Retinal pigment epithelial cell (primary cell): ENCODE data around the gene PCSK6.

ENCODE experiments used
- DNase-seq: peaks from one replicate; pipeline ENCODE4 v3.0.0-alpha.2; 2010; ENCODE audit warnings: low read depth
- H3K4me3 ChIP-seq: 2 replicates; pipeline ENCODE4 v1.5.1; 2011; ENCODE audit warnings: mild to moderate bottlenecking, low read length, control low read depth, moderate library complexity
- TF ChIP-seq, protein P1 (sequence below): conservative IDR thresholded peaks from 2 replicates; pipeline ENCODE4 v1.5.1; 2011; ENCODE audit warnings: low read depth, low read length, control low read depth, inconsistent platforms

Gene PCSK6

DNA sequence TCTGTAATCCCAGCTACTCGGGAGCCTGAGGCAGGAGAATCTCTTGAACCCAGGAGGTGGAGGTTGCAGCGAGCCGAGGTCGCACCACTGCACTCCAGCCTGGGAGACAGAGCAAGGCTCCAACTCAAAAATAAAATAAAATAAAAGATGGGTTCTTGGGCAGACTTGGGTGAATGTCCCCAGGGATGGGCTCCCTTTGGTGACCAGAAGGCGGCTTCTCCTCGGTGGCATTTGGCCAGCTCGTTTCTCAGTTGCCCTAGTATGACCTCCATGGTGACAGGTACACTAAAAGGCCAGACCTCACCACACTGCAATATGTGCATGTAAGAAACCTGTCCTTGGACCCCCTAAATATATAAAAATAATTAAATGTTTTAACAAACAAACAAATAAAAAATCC lies 118.4 kb downstream of the PCSK6 start:
- DNase-seq = no peak
- H3K4me3 ChIP-seq = no peak overlapping the region
- TF ChIP-seq, protein P1, sequence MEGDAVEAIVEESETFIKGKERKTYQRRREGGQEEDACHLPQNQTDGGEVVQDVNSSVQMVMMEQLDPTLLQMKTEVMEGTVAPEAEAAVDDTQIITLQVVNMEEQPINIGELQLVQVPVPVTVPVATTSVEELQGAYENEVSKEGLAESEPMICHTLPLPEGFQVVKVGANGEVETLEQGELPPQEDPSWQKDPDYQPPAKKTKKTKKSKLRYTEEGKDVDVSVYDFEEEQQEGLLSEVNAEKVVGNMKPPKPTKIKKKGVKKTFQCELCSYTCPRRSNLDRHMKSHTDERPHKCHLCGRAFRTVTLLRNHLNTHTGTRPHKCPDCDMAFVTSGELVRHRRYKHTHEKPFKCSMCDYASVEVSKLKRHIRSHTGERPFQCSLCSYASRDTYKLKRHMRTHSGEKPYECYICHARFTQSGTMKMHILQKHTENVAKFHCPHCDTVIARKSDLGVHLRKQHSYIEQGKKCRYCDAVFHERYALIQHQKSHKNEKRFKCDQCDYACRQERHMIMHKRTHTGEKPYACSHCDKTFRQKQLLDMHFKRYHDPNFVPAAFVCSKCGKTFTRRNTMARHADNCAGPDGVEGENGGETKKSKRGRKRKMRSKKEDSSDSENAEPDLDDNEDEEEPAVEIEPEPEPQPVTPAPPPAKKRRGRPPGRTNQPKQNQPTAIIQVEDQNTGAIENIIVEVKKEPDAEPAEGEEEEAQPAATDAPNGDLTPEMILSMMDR = no peak

DNA sequence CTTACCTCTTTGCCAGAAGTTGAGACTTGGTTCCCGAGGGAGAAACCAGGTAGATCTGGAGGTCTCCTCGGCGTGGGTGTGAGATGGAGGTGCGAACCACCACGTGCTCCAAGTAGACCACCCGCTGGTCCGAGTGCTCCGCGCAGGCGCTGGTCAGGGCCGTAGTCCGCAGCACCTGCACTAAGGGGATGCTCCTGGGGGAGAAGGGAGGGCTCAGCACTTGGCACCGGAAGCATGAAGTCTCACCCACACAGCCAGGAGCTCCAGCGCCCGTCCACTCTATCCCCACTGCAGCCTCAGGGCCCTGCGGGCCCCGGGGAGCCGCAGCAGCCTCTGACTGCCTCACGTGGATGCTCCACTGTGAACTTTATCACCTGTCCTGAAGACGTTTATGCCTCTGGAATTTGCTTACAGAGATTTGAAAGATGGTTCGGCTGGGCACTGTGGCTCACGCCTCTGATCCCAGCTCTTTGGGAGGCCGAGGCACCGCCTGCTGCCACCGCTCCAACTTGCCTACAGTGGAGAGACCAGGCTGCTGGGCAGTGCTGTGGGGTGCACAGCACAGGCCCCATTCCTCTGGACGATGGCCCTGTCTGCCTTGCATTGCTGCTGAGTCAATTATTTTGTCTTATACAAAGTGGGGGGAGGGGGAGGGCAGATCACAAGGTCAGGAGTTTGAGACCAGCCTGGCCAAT lies 119.0 kb downstream of the PCSK6 start:
- DNase-seq = no peak
- H3K4me3 ChIP-seq = no peak overlapping the region
- TF ChIP-seq, protein P1 = no peak

DNA sequence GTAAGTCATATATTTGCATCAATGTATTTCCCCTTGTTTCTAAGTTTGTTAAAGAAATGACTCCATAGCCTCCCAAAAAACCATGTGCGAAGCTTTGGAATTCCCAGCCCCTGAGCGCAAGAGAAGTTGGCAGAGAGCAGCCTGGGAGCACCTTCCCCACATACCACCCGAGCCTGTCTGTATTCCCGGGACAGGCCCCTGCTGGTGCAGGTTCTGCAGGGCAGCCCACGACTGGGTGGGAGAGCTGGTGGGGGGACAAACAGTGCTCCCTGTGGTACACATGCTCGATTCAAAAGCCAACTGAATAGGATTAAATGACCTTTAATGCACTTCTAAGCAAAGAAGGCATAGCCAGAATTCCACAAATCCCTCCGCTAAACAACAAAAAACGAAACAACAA lies 119.8 kb downstream of the PCSK6 start:
- no peak overlapping the region for H3K4me3 ChIP-seq
- TF ChIP-seq, protein P1 = no peak
- no peak for DNase-seq

DNA sequence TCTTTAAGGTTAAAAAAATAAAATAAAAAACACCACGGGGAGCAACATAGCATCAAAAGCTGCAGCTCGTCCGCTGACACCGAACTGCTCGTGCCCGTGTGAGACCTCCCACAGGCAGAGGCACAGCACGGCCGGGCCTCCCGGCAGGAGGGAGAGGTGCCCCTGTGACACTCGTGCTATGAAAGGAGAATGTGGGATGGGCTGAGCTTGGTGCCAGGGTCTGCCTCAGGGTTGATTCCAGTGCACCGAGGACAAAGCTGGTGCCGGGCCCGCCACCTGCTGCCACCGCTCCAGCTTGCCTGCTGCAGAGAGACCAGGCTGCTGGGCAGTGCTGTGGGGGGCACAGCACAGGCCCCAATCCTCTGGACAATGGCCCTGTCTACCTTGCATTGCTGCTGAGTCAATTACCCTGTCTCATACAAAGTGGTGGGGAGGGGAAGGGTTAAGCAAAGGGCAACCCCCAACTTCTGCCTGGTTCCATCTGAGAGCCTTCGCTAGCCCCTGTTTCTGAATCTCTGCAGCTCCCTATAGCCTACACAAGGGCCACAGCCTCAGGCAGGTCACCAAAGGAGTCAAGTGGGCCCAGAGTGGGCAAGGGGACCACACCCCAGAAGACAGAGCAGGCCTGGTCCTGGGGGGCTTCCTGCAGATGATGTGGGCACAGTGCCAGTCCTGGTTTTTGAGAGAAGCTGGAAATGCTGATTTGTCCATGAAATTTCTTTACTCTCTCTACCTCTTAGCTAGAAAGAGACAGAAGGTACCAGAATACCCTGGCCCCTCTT lies 120.5 kb downstream of the PCSK6 start:
- DNase-seq = no peak
- H3K4me3 ChIP-seq = no peak overlapping the region
- TF ChIP-seq, protein P1 = no peak

DNA sequence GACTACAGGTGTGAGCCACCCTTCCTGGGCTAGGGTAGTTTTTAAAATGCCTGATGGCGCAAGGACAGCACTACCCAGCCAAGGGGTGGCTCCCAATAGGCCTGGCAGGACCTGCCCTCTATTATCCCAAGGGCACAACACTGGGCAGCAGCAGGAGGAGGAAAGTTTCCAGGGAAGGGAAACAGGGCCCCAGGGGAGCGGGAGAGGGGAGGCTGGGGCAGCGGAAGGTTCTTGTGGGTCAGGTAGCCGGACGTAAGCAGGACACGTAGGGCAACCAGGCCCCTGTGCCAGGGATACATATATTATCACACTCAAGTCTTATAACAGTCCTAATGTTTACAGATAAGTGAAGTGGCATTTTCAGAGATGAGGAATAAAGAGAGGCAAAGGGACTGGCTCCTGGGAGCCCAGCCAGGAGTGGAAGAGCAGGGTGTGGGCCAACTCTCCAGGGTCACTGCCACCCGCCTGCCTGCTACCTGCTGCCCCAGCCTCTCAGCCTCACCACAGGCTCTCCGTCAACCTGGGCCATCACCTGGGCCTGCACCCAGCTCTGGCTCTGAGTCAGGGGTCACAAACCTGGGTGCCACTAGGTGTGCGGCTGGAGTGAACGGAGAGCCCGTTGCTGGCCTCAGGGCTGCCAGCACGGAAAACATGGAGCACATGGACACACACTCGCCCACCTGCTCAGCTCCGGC lies 121.3 kb downstream of the PCSK6 start:
- DNase-seq = no peak
- TF ChIP-seq, protein P1 = no peak
- no peak overlapping the region for H3K4me3 ChIP-seq

DNA sequence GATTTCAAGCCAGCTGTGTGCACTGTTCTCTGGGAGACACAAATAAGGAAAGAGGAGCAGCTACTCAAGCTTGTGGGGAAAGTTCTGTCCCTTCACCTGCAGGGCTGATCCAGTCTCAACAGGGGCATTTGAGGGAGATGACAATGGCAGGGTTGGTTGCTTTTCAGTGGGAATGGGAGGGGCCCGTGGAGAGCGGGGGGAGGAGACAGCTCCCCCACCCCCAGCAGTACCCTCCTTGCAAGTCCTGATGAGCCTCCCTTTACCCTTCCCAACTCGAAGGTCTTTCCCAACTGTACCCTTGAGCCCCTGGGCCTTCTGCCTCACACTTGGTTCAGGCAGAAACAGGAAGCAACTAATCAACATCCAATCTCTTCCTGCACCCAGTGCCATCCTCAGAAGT lies 122.7 kb downstream of the PCSK6 start:
- TF ChIP-seq, protein P1 = no peak
- DNase-seq = no peak
- no peak overlapping the region for H3K4me3 ChIP-seq
